Omental fat pad (tissue), 4 donors: Measurements from ENCODE around the gene ARL6IP4. TPM values are rescaled to one million over a fixed set of nuclear protein-coding genes. Genes with fewer than 3 reads are reported as not detected.

Experiments used
- ATAC-seq: fragments of 150-250 bp; one replicate; pipeline ENCODE4 v1.9.1; 2016; ENCODE audit warnings: mild to moderate bottlenecking, moderate library complexity; ENCODE audit not compliant: low FRiP score
- DNase-seq: peaks from one replicate; pipeline ENCODE4 v3.0.0-alpha.2; 2019; ENCODE audit warnings: low spot score
- total RNA-seq, 4 donors: library from RNA; depleted of rRNA; stranded (reverse); fragments of >200 nt; gene quantifications; one replicate each; pipeline ENCODE4 v1.1.0, GENCODE V29; 2016
- TF ChIP-seq, protein P1 (sequence below), 3 donors: fragments of 450-650 bp; IDR thresholded peaks; one replicate each; pipeline ENCODE4 v1.5.1; 2016 to 2017; ENCODE audit warnings: antibody characterized with exemption in 3 of 3, mild to moderate bottlenecking in 3 of 3, moderate library complexity in 2 of 3

The ARL6IP4 gene
- total RNA-seq, 4 donors from 2014 or later = 146 to 241 (median 189) TPM

DNA sequence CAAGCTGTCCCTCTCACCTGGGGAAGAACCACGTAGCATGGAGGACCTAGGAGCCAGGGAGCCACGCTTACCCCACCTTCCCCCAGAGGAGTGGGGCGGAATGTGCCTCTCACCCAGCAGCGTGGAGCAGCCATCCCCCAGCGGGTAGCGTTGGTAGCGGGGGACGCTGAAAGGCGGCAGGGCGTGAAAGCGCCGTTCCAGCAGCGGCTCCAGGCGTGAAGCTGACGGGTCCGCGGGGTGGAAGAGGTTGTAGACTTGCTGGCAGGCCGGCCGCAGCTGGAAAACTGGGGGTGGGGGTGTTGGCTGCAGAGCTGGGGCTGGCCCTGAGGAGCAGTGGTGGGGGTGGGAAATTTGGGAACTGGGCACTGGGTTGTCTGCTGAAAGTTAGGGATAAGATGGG, 11.9 kb downstream of the ARL6IP4 start:
- TF ChIP-seq, protein P1, sequence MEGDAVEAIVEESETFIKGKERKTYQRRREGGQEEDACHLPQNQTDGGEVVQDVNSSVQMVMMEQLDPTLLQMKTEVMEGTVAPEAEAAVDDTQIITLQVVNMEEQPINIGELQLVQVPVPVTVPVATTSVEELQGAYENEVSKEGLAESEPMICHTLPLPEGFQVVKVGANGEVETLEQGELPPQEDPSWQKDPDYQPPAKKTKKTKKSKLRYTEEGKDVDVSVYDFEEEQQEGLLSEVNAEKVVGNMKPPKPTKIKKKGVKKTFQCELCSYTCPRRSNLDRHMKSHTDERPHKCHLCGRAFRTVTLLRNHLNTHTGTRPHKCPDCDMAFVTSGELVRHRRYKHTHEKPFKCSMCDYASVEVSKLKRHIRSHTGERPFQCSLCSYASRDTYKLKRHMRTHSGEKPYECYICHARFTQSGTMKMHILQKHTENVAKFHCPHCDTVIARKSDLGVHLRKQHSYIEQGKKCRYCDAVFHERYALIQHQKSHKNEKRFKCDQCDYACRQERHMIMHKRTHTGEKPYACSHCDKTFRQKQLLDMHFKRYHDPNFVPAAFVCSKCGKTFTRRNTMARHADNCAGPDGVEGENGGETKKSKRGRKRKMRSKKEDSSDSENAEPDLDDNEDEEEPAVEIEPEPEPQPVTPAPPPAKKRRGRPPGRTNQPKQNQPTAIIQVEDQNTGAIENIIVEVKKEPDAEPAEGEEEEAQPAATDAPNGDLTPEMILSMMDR (IDR thresholded peaks at IDR 0.05) = no peak
- no peak for DNase-seq
- ATAC-seq = no peak

- ATAC-seq = no peak
- TF ChIP-seq, protein P1 (IDR thresholded peaks at IDR 0.05) = no peak
- no peak for DNase-seq
These were observed 13.7 kb downstream of the ARL6IP4 start for GRCh38 chr12:122994140-122994675.

DNA sequence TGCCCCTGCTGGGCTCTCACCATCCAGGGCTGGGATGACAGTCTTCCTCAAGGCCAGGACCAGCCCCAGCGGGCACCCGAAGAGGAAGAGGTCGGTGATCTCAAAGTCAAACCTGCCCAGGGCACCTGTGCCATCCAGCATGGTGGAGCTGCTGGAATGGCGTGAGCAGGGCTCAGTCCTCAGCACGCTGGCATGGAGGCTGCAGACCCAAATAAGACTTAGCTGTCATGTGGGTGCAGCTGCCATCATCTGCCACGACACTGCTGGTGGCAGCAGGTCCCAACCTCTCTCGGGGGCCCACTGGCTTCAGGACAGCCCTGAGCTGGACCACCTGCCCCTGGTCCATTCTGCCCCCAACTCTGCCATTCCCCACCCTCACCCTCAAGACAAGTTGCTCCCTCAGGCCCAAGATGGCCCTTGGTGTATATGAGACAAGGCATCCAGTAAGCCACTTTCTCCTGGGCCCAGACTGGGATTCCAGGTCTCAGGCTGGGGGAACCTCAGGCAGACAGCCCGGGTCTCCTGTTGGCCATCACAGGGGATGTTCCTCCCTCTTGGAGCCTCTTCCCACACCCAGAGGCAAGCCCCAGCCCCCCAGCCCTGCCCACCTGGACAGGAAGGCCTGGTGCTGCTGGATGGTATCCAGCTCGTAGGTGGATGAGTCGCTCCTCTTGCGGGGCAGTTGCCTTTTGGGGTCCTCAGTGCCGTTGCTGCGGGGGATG, 14.5 kb downstream of the ARL6IP4 start:
- no peak for DNase-seq
- TF ChIP-seq, protein P1 (IDR thresholded peaks at IDR 0.05) = no peak
- no peak for ATAC-seq

- ATAC-seq = peak; percentile 20
- DNase-seq = no peak
- TF ChIP-seq, protein P1 (IDR thresholded peaks at IDR 0.05) = no peak
These were observed 15.2 kb downstream of the ARL6IP4 start for GRCh38 chr12:122995503-122996187.

GRCh38 chr12:122996188-122996601, 15.7 kb downstream of the ARL6IP4 start:
- DNase-seq (no peak), ATAC-seq (no peak)
- TF ChIP-seq, protein P1 (IDR thresholded peaks at IDR 0.05) = no peak

DNA sequence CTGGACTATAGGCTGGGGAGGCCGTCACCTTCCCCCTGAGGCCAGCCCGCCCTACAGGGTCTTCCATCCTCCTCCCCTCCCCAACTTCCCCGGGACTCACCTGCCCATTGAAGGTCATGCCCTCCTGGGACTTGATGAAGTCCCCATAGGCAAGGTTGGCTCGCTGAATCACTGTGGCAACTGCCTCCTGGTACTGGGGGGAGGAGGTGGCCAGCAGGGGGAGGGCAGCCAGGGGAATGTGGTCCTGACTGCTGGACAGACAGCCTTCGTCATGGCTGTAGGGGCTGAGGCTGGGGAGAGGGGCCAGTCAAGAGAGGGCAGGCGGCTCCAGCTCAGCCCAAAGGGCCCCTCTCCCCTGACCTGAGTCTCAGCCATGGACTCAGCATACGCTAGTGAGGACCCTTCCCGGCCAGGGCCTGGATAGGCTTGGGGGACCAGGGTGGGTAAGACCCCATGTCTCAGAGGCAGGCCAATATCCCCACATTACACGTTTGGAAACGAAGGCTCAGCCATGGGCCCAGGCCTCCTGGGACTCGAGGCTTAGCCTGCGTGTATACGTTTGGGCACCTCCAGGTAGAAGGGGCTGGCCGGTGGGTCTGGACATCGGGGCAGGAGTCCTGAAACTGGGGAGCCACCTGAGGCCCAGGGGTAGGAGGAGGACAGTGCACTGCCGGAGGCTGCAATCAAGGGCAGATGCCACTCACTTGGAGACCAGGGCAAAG, 16.3 kb downstream of the ARL6IP4 start:
- TF ChIP-seq, protein P1 (IDR thresholded peaks at IDR 0.05) = no peak
- ATAC-seq = no peak
- DNase-seq = no peak
